H1 (cell line): ENCODE results near the gene TARBP2. TPM values are rescaled to one million over a fixed set of nuclear protein-coding genes. Genes with fewer than 3 reads are reported as not detected.

ENCODE experiments used
- CTCF ChIA-PET: fragments of 300-600 bp; sonication (Branson Sonifier 250); formaldehyde crosslinking; loops from one replicate; lab custom pipeline; 2021; ENCODE audit not compliant: partially characterized antibody; lab: Charles Lee
- POLR2A ChIA-PET: fragments of 300-600 bp; sonication (Branson Sonifier 250); formaldehyde crosslinking; loops from one replicate; lab custom pipeline; 2021; ENCODE audit warnings: inconsistent platforms; ENCODE audit not compliant: partially characterized antibody; lab: Charles Lee
- DNase-seq, 2 experiments: peaks; one replicate each; pipeline versions ENCODE4 v3.0.0 to v3.0.0-alpha.2; 2010 to 2022; ENCODE audit warnings: low spot score in 2 of 2, low read depth in 1 of 2, mixed read lengths in 1 of 2
- FAIRE-seq: peaks from 2 replicates; lab custom pipeline; 2011; peaks lifted over from hg19 to GRCh38; lab: Jason Lieb, UNC
- H2AFZ ChIP-seq: 2 replicates; pipeline ENCODE4 v1.8.1; 2012; ENCODE audit warnings: low read length, inconsistent platforms
- H2AK5ac ChIP-seq: 2 replicates; pipeline ENCODE4 v1.6.1; 2013; ENCODE audit warnings: low read depth, low read length
- H2BK120ac ChIP-seq: replicated peaks from 2 replicates; pipeline ENCODE3; 2013; ENCODE audit warnings: low read depth, low read length, inconsistent platforms
- H2BK12ac ChIP-seq: 2 replicates; pipeline ENCODE4 v1.6.1; 2013; ENCODE audit warnings: low read depth, low read length
- H2BK15ac ChIP-seq: 2 replicates; pipeline ENCODE4 v1.6.1; 2013; ENCODE audit warnings: low read length
- H2BK20ac ChIP-seq: 2 replicates; pipeline ENCODE4 v1.6.1; 2013; ENCODE audit warnings: low read length
- H2BK5ac ChIP-seq: 2 replicates; pipeline ENCODE4 v1.6.1; 2013; ENCODE audit warnings: low read depth, low read length
- H3K14ac ChIP-seq: 2 replicates; pipeline ENCODE4 v1.6.1; 2013; ENCODE audit warnings: inconsistent platforms; ENCODE audit not compliant: insufficient read length
- H3K18ac ChIP-seq: 2 replicates; pipeline ENCODE4 v1.6.1; 2013; ENCODE audit warnings: low read length; ENCODE audit errors: extremely low read depth
- H3K23ac ChIP-seq: 2 replicates; pipeline ENCODE4 v1.6.1; 2013; ENCODE audit warnings: inconsistent platforms; ENCODE audit not compliant: insufficient read length
- H3K23me2 ChIP-seq: 2 replicates; pipeline ENCODE4 v1.6.1; 2013; ENCODE audit warnings: low read depth, low read length
- H3K27ac ChIP-seq: 2 replicates; pipeline ENCODE4 v1.6.1; 2011; ENCODE audit warnings: low read depth, low read length, inconsistent platforms
- H3K27me3 ChIP-seq, 4 experiments: replicated peaks in 1 of 4; 1 replicate in 1 of 4; 2 replicates in 3 of 4; pipeline versions ENCODE4 v1.6.1 to v1.8.1; 2011 to 2013; ENCODE audit warnings: low read length in 3 of 4, mild to moderate bottlenecking in 3 of 4, inconsistent platforms in 2 of 4, mixed read lengths in 2 of 4, moderate library complexity in 1 of 4; ENCODE audit not compliant: control insufficient read depth in 3 of 4, insufficient read depth in 3 of 4; ENCODE audit errors: extremely low read depth in 1 of 4
- H3K36me3 ChIP-seq, 4 experiments: 2 replicates each; pipeline versions ENCODE4 v1.6.1 to v1.8.1; 2011 to 2013; ENCODE audit warnings: mild to moderate bottlenecking in 4 of 4, low read length in 3 of 4, moderate library complexity in 2 of 4, control low read depth in 1 of 4, inconsistent platforms in 1 of 4; ENCODE audit not compliant: insufficient read depth in 4 of 4, control insufficient read depth in 2 of 4
- H3K4ac ChIP-seq: replicated peaks from 2 replicates; pipeline ENCODE3; 2013; ENCODE audit warnings: low read length, low read depth, mixed read lengths, inconsistent platforms; ENCODE audit not compliant: insufficient read length
- H3K4me1 ChIP-seq, 4 experiments: replicated peaks in 1 of 4; 1 replicate in 1 of 4; 2 replicates in 3 of 4; pipeline versions ENCODE4 v1.6.1 to v1.8.1; 2011 to 2013; ENCODE audit warnings: low read length in 3 of 4, inconsistent platforms in 2 of 4, mixed read lengths in 1 of 4; ENCODE audit not compliant: insufficient read depth in 4 of 4, control insufficient read depth in 3 of 4
- H3K4me2 ChIP-seq, 2 experiments: 2 replicates each; pipeline versions ENCODE4 v1.6.1 to v1.8.1; 2011 to 2013; ENCODE audit warnings: low read depth in 2 of 2, low read length in 2 of 2, control low read depth in 1 of 2, inconsistent platforms in 1 of 2, mild to moderate bottlenecking in 1 of 2; ENCODE audit not compliant: insufficient read depth in 1 of 2
- H3K4me3 ChIP-seq, 4 experiments: fragments of 200-600, 300-600 bp in 1 of 4; sonication (generic), shearing (Covaris generic), sonication (Bioruptor Twin) in 1 of 4; 2 replicates each; pipeline versions ENCODE4 v1.5.1 to v1.8.1; 2011 to 2016; ENCODE audit warnings: low read length in 4 of 4, low read depth in 3 of 4, control low read depth in 2 of 4, inconsistent platforms in 2 of 4, mild to moderate bottlenecking in 2 of 4, mixed read lengths in 1 of 4, moderate library complexity in 1 of 4; ENCODE audit not compliant: insufficient read depth in 2 of 4; ENCODE audit errors: extremely low read depth in 1 of 4
- H3K56ac ChIP-seq: replicated peaks from 2 replicates; pipeline ENCODE3; 2013; ENCODE audit warnings: low read depth, mild to moderate bottlenecking, mixed read lengths, low read length, inconsistent platforms; ENCODE audit not compliant: insufficient read length
- H3K79me1 ChIP-seq: 2 replicates; pipeline ENCODE4 v1.6.1; 2013; ENCODE audit warnings: low read depth, low read length, control low read depth
- H3K79me2 ChIP-seq, 2 experiments: 2 replicates each; pipeline versions ENCODE4 v1.6.1 to v1.8.1; 2012 to 2013; ENCODE audit warnings: low read length in 2 of 2, mild to moderate bottlenecking in 2 of 2, inconsistent platforms in 1 of 2; ENCODE audit not compliant: insufficient read depth in 2 of 2, control insufficient read depth in 1 of 2
- H3K9ac ChIP-seq, 4 experiments: replicated peaks in 1 of 4; 1 replicate in 1 of 4; 2 replicates in 3 of 4; pipeline versions ENCODE4 v1.6.1 to v1.8.1; 2011 to 2013; ENCODE audit warnings: low read depth in 3 of 4, low read length in 3 of 4, control low read depth in 2 of 4, mild to moderate bottlenecking in 2 of 4, moderate library complexity in 2 of 4, inconsistent platforms in 1 of 4; ENCODE audit errors: extremely low read depth in 1 of 4
- H3K9me3 ChIP-seq, 2 experiments: 2 replicates each; pipeline versions ENCODE4 v1.6.1 to v1.8.1; 2012 to 2013; ENCODE audit warnings: mild to moderate bottlenecking in 2 of 2, moderate library complexity in 2 of 2, control low read depth in 1 of 2, inconsistent platforms in 1 of 2, low read depth in 1 of 2, low read length in 1 of 2, mixed read lengths in 1 of 2; ENCODE audit not compliant: insufficient read depth in 2 of 2
- H4K20me1 ChIP-seq, 2 experiments: replicated peaks in 1 of 2; 2 replicates each; pipeline versions ENCODE3 to v1.8.1; 2011 to 2013; ENCODE audit warnings: inconsistent platforms in 2 of 2, low read length in 2 of 2, mild to moderate bottlenecking in 1 of 2; ENCODE audit not compliant: insufficient read depth in 2 of 2, control insufficient read depth in 1 of 2
- H4K5ac ChIP-seq: 2 replicates; pipeline ENCODE4 v1.6.1; 2013; ENCODE audit warnings: low read length, low read depth, mixed read lengths, inconsistent platforms; ENCODE audit not compliant: insufficient read length
- H4K8ac ChIP-seq: 2 replicates; pipeline ENCODE4 v1.8.0; 2013; ENCODE audit warnings: mild to moderate bottlenecking, moderate library complexity, low read length, inconsistent platforms; ENCODE audit not compliant: insufficient read depth; ENCODE audit errors: extremely low read depth
- H4K91ac ChIP-seq: replicated peaks from 2 replicates; pipeline ENCODE3; 2013; ENCODE audit warnings: low read length, mixed read lengths, inconsistent platforms; ENCODE audit not compliant: insufficient read length
- CTCF ChIP-seq, 3 experiments: IDR thresholded peaks; 1 replicate in 2 of 3; 2 replicates in 1 of 3; pipeline versions ENCODE4 v1.5.1 to v1.6.1; 2011; ENCODE audit warnings: low read length in 3 of 3, mild to moderate bottlenecking in 3 of 3, inconsistent platforms in 2 of 3, low read depth in 1 of 3, moderate library complexity in 1 of 3; ENCODE audit not compliant: insufficient read depth in 1 of 3; ENCODE audit errors: control extremely low read depth in 1 of 3
- TCF12 ChIP-seq: IDR thresholded peaks from 2 replicates; pipeline ENCODE4 v1.6.1; 2011; ENCODE audit warnings: low read depth, mild to moderate bottlenecking, low read length
- ZNF274 ChIP-seq: IDR thresholded peaks from 2 replicates; pipeline ENCODE4 v1.7.0; 2012; ENCODE audit warnings: low read length, borderline replicate concordance; ENCODE audit errors: extremely low read depth
- WGBS, 2 experiments: shearing (Covaris generic) in 1 of 2; methylation state at CpG; one replicate each; pipeline versions ENCODE4 v1.1.6 to v1.1.7; 2013 to 2015; ENCODE audit warnings: low lambda C conversion rate in 2 of 2, mixed read lengths in 2 of 2, inconsistent platforms in 1 of 2, low coverage in 1 of 2, missing lambda C conversion rate in 1 of 2; ENCODE audit not compliant: insufficient replicate concordance in 2 of 2, insufficient coverage in 1 of 2, insufficient read length in 1 of 2; ENCODE audit errors: extremely low coverage in 1 of 2, missing lambda C conversion rate in 1 of 2; 5-methylcytosine and 5-hydroxymethylcytosine counted together
- polyA plus RNA-seq, 7 experiments: library from polyadenylated mRNA; depleted of rRNA in 3 of 7; stranded (reverse) in 5 of 7; unstranded in 2 of 7; fragments of >200 nt in 5 of 7; fragments of 200-250 nt in 2 of 7; gene quantifications; 1 replicate in 5 of 7; 2 replicates in 1 of 7; 4 replicates in 1 of 7; pipeline versions ENCODE4 v1.2.1 to v1.2.3, GENCODE V29; 2011 to 2013; ENCODE audit warnings: missing spikeins in 2 of 7, mixed read lengths in 2 of 7
- total RNA-seq: library from RNA; stranded (reverse); fragmentation: NEBNext Ultra II Directional; extraction: Animal tissue kit (Norgen Biotek cat#: 25700); gene quantifications from 2 replicates; pipeline ENCODE4 v1.2.1, GENCODE V29; 2021

The TARBP2 gene
- total and polyA plus RNA-seq, 2 of the 8 experiments (the other 6 are each of a cell fraction or from before 2014, with no cell fraction given): 69.9 to 122 TPM

GRCh38 chr12:53502331-53502730 lies 1.2 kb downstream of the TARBP2 start:
- Histone ChIP-seq H2BK5ac (no peak overlapping the region), H3K23me2 (peaks cover 22% of the 10 kb centered on the region), H2AFZ (no peak overlapping the region), H2BK15ac (no peak overlapping the region), H3K14ac (no peak overlapping the region), H2AK5ac (no peak overlapping the region), H3K79me1 (peaks cover 13% of the 10 kb centered on the region), H2BK120ac (no peak overlapping the region), H3K4me1 (peaks cover 8 to 29% (median 20%) of the 10 kb centered on the region in 4 experiments), H3K27me3 (no peaks in the 10 kb centered on the region), H3K79me2 (peaks cover 0 to 22% of the 10 kb centered on the region in 2 experiments; a peak in 2 of 4 replicates), H3K4ac (no peak overlapping the region), H3K18ac (no peak overlapping the region), H3K56ac (no peak overlapping the region), H4K91ac (no peak overlapping the region), H4K8ac (no peak overlapping the region), H4K5ac (no peak overlapping the region), H3K9me3 (no peaks in the 10 kb centered on the region), H3K36me3 (peaks cover 9 to 23% (median 14%) of the 10 kb centered on the region in 4 experiments; a peak in 7 of 8 replicates), H3K9ac (no peak overlapping the region), H4K20me1 (peaks cover 0 to 4% of the 10 kb centered on the region in 2 experiments), H2BK20ac (no peak overlapping the region), H3K4me2 (peak overlapping the region; percentile 79 to 98; a peak in 2 of 4 replicates), H3K27ac (no peak overlapping the region), H3K4me3 (peak overlapping the region in 1 of 4 experiments; percentile 77; a peak in 1 of 8 replicates), H3K23ac (no peak overlapping the region), H2BK12ac (no peak overlapping the region)
- POLR2A ChIA-PET: interaction anchor here (0.7 to 67.0 kb wide), 5 partner anchors 10 to 285 kb away, joined by 3 to 3397 read pairs (median 51); partner anchors contain the start of genes AAAS, PCBP2 and PRR13
- CTCF ChIA-PET: interaction anchor here (0.9 to 3.9 kb wide), 7 partner anchors 8 to 181 kb away, joined by 3 to 20 read pairs (median 6); partner anchors contain the start of gene AAAS
- WGBS, 2 experiments: 96% methylated on average over 9 of the region's 9 CpGs; no CpG with 5 or more reads in 1 of the 2 experiments
- TF ChIP-seq TCF12 (no peak), ZNF274 (no peak), CTCF (IDR thresholded peaks at IDR 0.05; ENCODE audit: control extremely low read depth in 1 of 3, insufficient read depth in 1 of 3, low read depth in 1 of 3, low read length in 3 of 3) (no peak)
- no peak for FAIRE-seq
- no peak for DNase-seq
